Pancreas (tissue), 10 donors: ENCODE data around the gene PCED1B. TPM values are rescaled to one million over a fixed set of nuclear protein-coding genes. Genes with fewer than 3 reads are reported as not detected.
A peak's percentile ranks its signal among the peaks of the same experiment; 100 is the strongest.

Source experiments
- ATAC-seq, 4 donors: fragments of 200-7000 bp; cut with Tn5 transposase; one replicate each; pipeline versions ENCODE4 v1.8.0 to v1.9.1; 2020; ENCODE audit warnings: mild to moderate bottlenecking in 4 of 4, moderate library complexity in 4 of 4
- DNase-seq, 6 donors: peaks; one replicate each; pipeline ENCODE4 v3.0.0-alpha.2; 2020
- FAIRE-seq: peaks from 2 replicates; lab custom pipeline; 2012; peaks lifted over from hg19 to GRCh38; lab: Jason Lieb, UNC
- H3K27ac ChIP-seq, 4 donors: fragments of 200-600 bp; sonication (generic); 1 replicate in 3 of 4; 2 replicates in 1 of 4; pipeline versions ENCODE4 v1.5.0 to v1.8.0; 2020
- H3K27me3 ChIP-seq, 4 donors: fragments of 200-600 bp; one replicate each; pipeline ENCODE4 v1.8.0; 2021
- H3K36me3 ChIP-seq, 3 donors: fragments of 200-600 bp; sonication (generic) in 1 of 3; one replicate each; pipeline versions ENCODE4 v1.5.0 to v1.8.0; 2020 to 2021
- H3K4me1 ChIP-seq, 3 donors: fragments of 200-600 bp; one replicate each; pipeline ENCODE4 v1.8.0; 2021
- H3K4me3 ChIP-seq, 4 donors: fragments of 200-600 bp; sonication (generic) in 2 of 4; one replicate each; pipeline versions ENCODE4 v1.5.0 to v1.8.0; 2020 to 2021
- H3K9me3 ChIP-seq, 4 donors: fragments of 200-600 bp; one replicate each; pipeline ENCODE4 v1.8.0; 2021
- CTCF ChIP-seq, 4 donors: fragments of 200-600 bp; sonication (generic) in 3 of 4; IDR thresholded peaks; one replicate each; pipeline versions ENCODE4 v1.5.0 to v1.8.0; 2021; ENCODE audit warnings: antibody characterized with exemption in 4 of 4
- WGBS, 2 donors: extraction: QIAGEN DNeasy Blood & Tissue Kit; methylation state at CpG; one replicate each; pipeline ENCODE4 v1.1.7; 2013; 5-methylcytosine and 5-hydroxymethylcytosine counted together
- intact Hi-C, 3 donors: fragments of 100-400 bp; cut with DNase I; formaldehyde crosslinking; loops; one replicate each; pipeline versions ENCODE4 v1.11.1 to v1.14.2; 2022
- polyA plus RNA-seq, 2 donors: library from polyadenylated mRNA; stranded (reverse); fragments of 200-250 nt; gene quantifications; one replicate each; pipeline ENCODE4 v1.2.3, GENCODE V29; 2013
- total RNA-seq, 6 donors: library from RNA; stranded (reverse); fragmentation: NEBNext Ultra II Directional in 4 of 6; extraction: Animal tissue kit (Norgen Biotek cat#: 25700) in 4 of 6; gene quantifications; one replicate each; pipeline versions ENCODE4 v1.2.1 to v1.2.4, GENCODE V29; 2021 to 2023
- donor health status: healthy with polysubstance abuse.
- donor health status: DM: no; HTN: no; CAD: no; lungs with moderate emphysema.
- donor health status: DM: no; HTN: no; CAD: no.
- donor health status: control.
- donor health status: control.
- donor health status: Bipolar disorder and iron deficiency.
- donor health status: DM: yes; HTN: yes; CAD: no.
- donor health status: DM: no; HTN: no; CAD: no.
- donor health status: DM: no; HTN: no; CAD: no.
- donor health status: DM: yes; HTN: yes; CAD: no.

PCED1B gene
- total and polyA plus RNA-seq, 8 donors = 0.71 to 6.4 (median 1.7) TPM

- intact Hi-C loops = no loop called here
- no peak for TF ChIP-seq CTCF (IDR thresholded peaks at IDR 0.05)
- H3K27ac ChIP-seq = no peak overlapping the region
- H3K27me3 ChIP-seq = no peaks in the 10 kb centered on the region
- no peak for ATAC-seq
- 83 to 89% methylated on average over 7 of the region's 7 CpGs for WGBS, 2 donors
- no peak for FAIRE-seq
- no peaks in the 10 kb centered on the region for H3K36me3 ChIP-seq
- peaks cover 0 to 7% (median 5%) of the 10 kb centered on the region in 3 donors for H3K4me1 ChIP-seq
- no peak overlapping the region for H3K4me3 ChIP-seq
- H3K9me3 ChIP-seq = no peaks in the 10 kb centered on the region
- no peak for DNase-seq
Measured at GRCh38 chr12:47231456-47231855, 152.0 kb downstream of the PCED1B start.

- FAIRE-seq = no peak
- 95 to 97% methylated on average over 14 of the region's 14 CpGs for WGBS, 2 donors
- Histone ChIP-seq H3K4me3 (no peak overlapping the region), H3K4me1 (no peaks in the 10 kb centered on the region), H3K36me3 (no peaks in the 10 kb centered on the region), H3K9me3 (no peaks in the 10 kb centered on the region), H3K27me3 (no peaks in the 10 kb centered on the region), H3K27ac (no peak overlapping the region)
- intact Hi-C loops = no loop called here
- TF ChIP-seq CTCF (IDR thresholded peaks at IDR 0.05) = no peak
- DNase-seq = no peak
- ATAC-seq = no peak
Measured at GRCh38 chr12:47234576-47235141, 155.2 kb downstream of the PCED1B start.

- no peaks in the 10 kb centered on the region for H3K27me3 ChIP-seq
- ATAC-seq (no peak), DNase-seq (no peak), FAIRE-seq (no peak)
- TF ChIP-seq CTCF (IDR thresholded peaks at IDR 0.05) = no peak
- intact Hi-C loops = no loop called here
- whole genome bisulfite sequencing, 2 donors = 97% methylated on average over 46 to 48 of the region's 48 CpGs
- H3K9me3 ChIP-seq = no peaks in the 10 kb centered on the region
- H3K4me3 ChIP-seq = no peak overlapping the region
- H3K4me1 ChIP-seq = no peaks in the 10 kb centered on the region
- H3K36me3 ChIP-seq = no peaks in the 10 kb centered on the region
- H3K27ac ChIP-seq = no peak overlapping the region
Measured at GRCh38 chr12:47235258-47236040, 156.0 kb downstream of the PCED1B start.

- no peak for FAIRE-seq
Measured at GRCh38 chr12:47236109-47236714, 156.8 kb downstream of the PCED1B start.

More at GRCh38 chr12:47236109-47236714, 156.8 kb downstream of the PCED1B start:
- H3K9me3 ChIP-seq = no peaks in the 10 kb centered on the region
- 94% methylated on average over 13 of the region's 13 CpGs for WGBS, 2 donors
- ATAC-seq = peak in 2 of 4 donors; percentile 42 to 56
- H3K36me3 ChIP-seq = no peaks in the 10 kb centered on the region
- no peak for DNase-seq
- H3K4me1 ChIP-seq = no peaks in the 10 kb centered on the region
- no peak for TF ChIP-seq CTCF (IDR thresholded peaks at IDR 0.05)
- H3K27ac ChIP-seq = no peak overlapping the region
- intact Hi-C loops = no loop called here
- H3K4me3 ChIP-seq = no peak overlapping the region
- H3K27me3 ChIP-seq = no peaks in the 10 kb centered on the region
